ENCODE results near the gene C16orf46.

C16orf46 gene

GRCh38 chr16:81096715-81097208, 19.7 kb upstream of the C16orf46 start:
- no peaks in the 10 kb centered on the region for H3K9me3 ChIP-seq
- H3K27me3 ChIP-seq (ENCODE audit: low read depth) = no peaks in the 10 kb centered on the region
- in situ Hi-C loops (cut with MboI; ENCODE audit: low sequenced_read_pairs) = no loop called here
- no peak for DNase-seq (ENCODE audit: low spot score in 2 of 2)
- H3K4me3 ChIP-seq = no peak overlapping the region
- H3K4me1 ChIP-seq = peaks cover 9% of the 10 kb centered on the region; the same call in 1 of the 2 replicates
- H3K36me3 ChIP-seq (replicated peaks) = peaks cover 16% of the 10 kb centered on the region; the same call in 1 of the 2 replicates

GRCh38 chr16:81095953-81096714, 19.1 kb upstream of the C16orf46 start, which contains the start of gene GCSH:
TSS of gene GCSH (minus strand) at chr16:81096395. CDS start at chr16:81096278, 117 bp downstream.
- Histone ChIP-seq H3K4me3 (peak within 1 kb of the TSS; percentile 79), H3K36me3 (replicated peaks) (peaks cover 20% of the 10 kb centered on the region; the same call in 1 of the 2 replicates), H3K27me3 (ENCODE audit: low read depth) (no peaks in the 10 kb centered on the region), H3K9me3 (no peaks in the 10 kb centered on the region), H3K4me1 (peaks cover 9% of the 10 kb centered on the region; the same call in 1 of the 2 replicates)
- in situ Hi-C loops (cut with MboI; ENCODE audit: low sequenced_read_pairs) = no loop called here
- DNase-seq (ENCODE audit: low spot score in 2 of 2) = peak; percentile 97 to 100

- Histone ChIP-seq H3K27me3 (ENCODE audit: low read depth) (no peaks in the 10 kb centered on the region), H3K4me3 (peak overlapping the region; percentile 79), H3K4me1 (peaks cover 9% of the 10 kb centered on the region; the same call in 1 of the 2 replicates), H3K36me3 (replicated peaks) (peaks cover 23% of the 10 kb centered on the region), H3K9me3 (no peaks in the 10 kb centered on the region)
- peak in 1 of 2 experiments; percentile 31 for DNase-seq (ENCODE audit: low spot score in 2 of 2)
- in situ Hi-C loops (cut with MboI; ENCODE audit: low sequenced_read_pairs) = no loop called here
Measured at GRCh38 chr16:81095653-81095952, 18.6 kb upstream of the C16orf46 start.

- H3K9me3 ChIP-seq = no peaks in the 10 kb centered on the region
- DNase-seq (ENCODE audit: low spot score in 2 of 2) = no peak
- in situ Hi-C loops (cut with MboI; ENCODE audit: low sequenced_read_pairs) = no loop called here
- no peaks in the 10 kb centered on the region for H3K27me3 ChIP-seq (ENCODE audit: low read depth)
- peaks cover 9% of the 10 kb centered on the region; the same call in 1 of the 2 replicates for H3K4me1 ChIP-seq
- peaks cover 29% of the 10 kb centered on the region for H3K36me3 ChIP-seq (replicated peaks)
- peak overlapping the region; percentile 79 for H3K4me3 ChIP-seq
Measured at GRCh38 chr16:81094771-81095251, 17.8 kb upstream of the C16orf46 start.

GRCh38 chr16:81088836-81089235, 11.8 kb upstream of the C16orf46 start:
- no peak for DNase-seq (ENCODE audit: low spot score in 2 of 2)
- Histone ChIP-seq H3K36me3 (replicated peaks) (peaks cover 59% of the 10 kb centered on the region), H3K27me3 (ENCODE audit: low read depth) (no peaks in the 10 kb centered on the region), H3K9me3 (no peaks in the 10 kb centered on the region), H3K4me3 (no peak overlapping the region), H3K4me1 (0 out of 2 replicates have a peak, but pooled peaks cover 2% of the 10 kb centered on the region)
- in situ Hi-C loops (cut with MboI; ENCODE audit: low sequenced_read_pairs) = no loop called here

GRCh38 chr16:81081014-81081413, 4.0 kb upstream of the C16orf46 start:
- H3K4me3 ChIP-seq = no peak overlapping the region
- H3K4me1 ChIP-seq = peaks cover 4% of the 10 kb centered on the region; the same call in 1 of the 2 replicates
- no peaks in the 10 kb centered on the region for H3K9me3 ChIP-seq
- in situ Hi-C loops (cut with MboI; ENCODE audit: low sequenced_read_pairs) = no loop called here
- H3K27me3 ChIP-seq (ENCODE audit: low read depth) = no peaks in the 10 kb centered on the region
- no peak for DNase-seq (ENCODE audit: low spot score in 2 of 2)
- peaks cover 24% of the 10 kb centered on the region for H3K36me3 ChIP-seq (replicated peaks)

GRCh38 chr16:81080233-81080632, 3.2 kb upstream of the C16orf46 start:
- no peak for DNase-seq (ENCODE audit: low spot score in 2 of 2)
- Histone ChIP-seq H3K36me3 (replicated peaks) (peaks cover 21% of the 10 kb centered on the region), H3K9me3 (no peaks in the 10 kb centered on the region), H3K4me1 (peaks cover 7% of the 10 kb centered on the region; the same call in 1 of the 2 replicates), H3K27me3 (ENCODE audit: low read depth) (no peaks in the 10 kb centered on the region), H3K4me3 (no peak overlapping the region)
- in situ Hi-C loops (cut with MboI; ENCODE audit: low sequenced_read_pairs) = no loop called here

GRCh38 chr16:81076566-81077075, 417 bp downstream of the C16orf46 start:
- H3K4me1 ChIP-seq = peaks cover 7% of the 10 kb centered on the region; the same call in 1 of the 2 replicates
- peak; percentile 80 to 95 for DNase-seq (ENCODE audit: low spot score in 2 of 2)
- in situ Hi-C loops (cut with MboI; ENCODE audit: low sequenced_read_pairs) = no loop called here
- peak overlapping the region; percentile 55 for H3K4me3 ChIP-seq
- H3K36me3 ChIP-seq (replicated peaks) = no peaks in the 10 kb centered on the region
- no peaks in the 10 kb centered on the region for H3K27me3 ChIP-seq (ENCODE audit: low read depth)
- H3K9me3 ChIP-seq = no peaks in the 10 kb centered on the region

- H3K27me3 ChIP-seq (ENCODE audit: low read depth) = no peaks in the 10 kb centered on the region
- in situ Hi-C loops (cut with MboI; ENCODE audit: low sequenced_read_pairs) = loop anchor here (5.0 kb wide), 1 partner anchor 36 kb away; the partner anchor contains the start of gene ATMIN
- peaks cover 7% of the 10 kb centered on the region; the same call in 1 of the 2 replicates for H3K4me1 ChIP-seq
- DNase-seq (ENCODE audit: low spot score in 2 of 2) = no peak
- no peaks in the 10 kb centered on the region for H3K36me3 ChIP-seq (replicated peaks)
- H3K9me3 ChIP-seq = no peaks in the 10 kb centered on the region
- no peak overlapping the region for H3K4me3 ChIP-seq
Measured at GRCh38 chr16:81073560-81074330, 3.3 kb downstream of the C16orf46 start.

GRCh38 chr16:81071805-81072204, 5.2 kb downstream of the C16orf46 start:
- Histone ChIP-seq H3K4me1 (peaks cover 14% of the 10 kb centered on the region), H3K9me3 (no peaks in the 10 kb centered on the region), H3K4me3 (no peak overlapping the region), H3K27me3 (ENCODE audit: low read depth) (no peaks in the 10 kb centered on the region), H3K36me3 (replicated peaks) (no peaks in the 10 kb centered on the region)
- DNase-seq (ENCODE audit: low spot score in 2 of 2) = no peak
- in situ Hi-C loops (cut with MboI; ENCODE audit: low sequenced_read_pairs) = loop anchor here (5.0 kb wide), 1 partner anchor 35 kb away; the partner anchor contains the start of gene ATMIN

- H3K4me3 ChIP-seq = no peak overlapping the region
- H3K9me3 ChIP-seq = no peaks in the 10 kb centered on the region
- no peaks in the 10 kb centered on the region for H3K36me3 ChIP-seq (replicated peaks)
- no peak for DNase-seq (ENCODE audit: low spot score in 2 of 2)
- peaks cover 11% of the 10 kb centered on the region for H3K4me1 ChIP-seq
- in situ Hi-C loops (cut with MboI; ENCODE audit: low sequenced_read_pairs) = loop anchor here (5.0 kb wide), 1 partner anchor 34 kb away; the partner anchor contains the start of gene ATMIN
- H3K27me3 ChIP-seq (ENCODE audit: low read depth) = no peaks in the 10 kb centered on the region
Measured at GRCh38 chr16:81070979-81071378, 6.1 kb downstream of the C16orf46 start.

- peaks cover 8% of the 10 kb centered on the region for H3K4me1 ChIP-seq
- no peak for DNase-seq (ENCODE audit: low spot score in 2 of 2)
- H3K9me3 ChIP-seq = no peaks in the 10 kb centered on the region
- no peaks in the 10 kb centered on the region for H3K36me3 ChIP-seq (replicated peaks)
- no peaks in the 10 kb centered on the region for H3K27me3 ChIP-seq (ENCODE audit: low read depth)
- in situ Hi-C loops (cut with MboI; ENCODE audit: low sequenced_read_pairs) = no loop called here
- H3K4me3 ChIP-seq = no peak overlapping the region
Measured at GRCh38 chr16:81069063-81069462, 8.0 kb downstream of the C16orf46 start.

- in situ Hi-C loops (cut with MboI; ENCODE audit: low sequenced_read_pairs) = no loop called here
- H3K27me3 ChIP-seq (ENCODE audit: low read depth) = no peaks in the 10 kb centered on the region
- H3K9me3 ChIP-seq = no peaks in the 10 kb centered on the region
- no peaks in the 10 kb centered on the region for H3K36me3 ChIP-seq (replicated peaks)
- peaks cover 8% of the 10 kb centered on the region for H3K4me1 ChIP-seq
- no peak overlapping the region for H3K4me3 ChIP-seq
- peak in 1 of 2 experiments; percentile 15 for DNase-seq (ENCODE audit: low spot score in 2 of 2)
Measured at GRCh38 chr16:81067166-81067565, 9.9 kb downstream of the C16orf46 start.
